GM10266 (cell line): Measurements from ENCODE around the gene PARP11.

Experiments
- DNase-seq: peaks from one replicate; pipeline ENCODE4 v3.0.0; 2012; ENCODE audit errors: extremely low spot score
- TF ChIP-seq, protein P1 (sequence below): IDR thresholded peaks from 2 replicates; pipeline ENCODE4 v1.5.1; 2012; ENCODE audit warnings: mild to moderate bottlenecking, low read depth; ENCODE audit not compliant: control insufficient read depth, insufficient read depth; ENCODE audit errors: missing control alignments

Gene PARP11

DNA sequence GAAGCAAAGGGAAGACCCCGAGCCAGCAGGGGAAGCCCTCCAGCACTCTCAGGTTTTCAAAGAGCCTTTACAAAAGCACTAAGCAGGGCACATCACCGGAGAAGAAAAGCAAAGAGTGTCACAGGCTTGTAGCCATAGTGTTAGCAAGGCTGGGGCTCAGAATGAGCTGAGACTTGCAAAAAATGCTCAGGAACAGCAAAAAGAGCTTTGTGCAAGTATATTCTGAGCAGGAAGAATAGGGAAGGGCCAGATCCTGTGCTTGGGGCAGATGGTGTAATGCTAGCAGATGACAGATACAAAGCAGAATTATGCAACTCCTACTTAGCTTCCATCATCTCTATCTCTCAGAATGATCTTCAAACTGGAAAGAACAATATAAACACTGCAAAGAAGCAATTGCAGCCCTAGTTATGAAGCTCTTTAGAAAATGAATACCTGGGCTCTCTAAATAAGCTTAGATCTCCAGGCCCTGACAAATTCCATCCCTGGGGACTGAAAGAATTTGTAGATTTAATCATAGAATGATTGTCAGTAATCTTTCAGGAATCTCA lies 23.7 kb upstream of the PARP11 start:
- DNase-seq, result no peak
- TF ChIP-seq, protein P1, sequence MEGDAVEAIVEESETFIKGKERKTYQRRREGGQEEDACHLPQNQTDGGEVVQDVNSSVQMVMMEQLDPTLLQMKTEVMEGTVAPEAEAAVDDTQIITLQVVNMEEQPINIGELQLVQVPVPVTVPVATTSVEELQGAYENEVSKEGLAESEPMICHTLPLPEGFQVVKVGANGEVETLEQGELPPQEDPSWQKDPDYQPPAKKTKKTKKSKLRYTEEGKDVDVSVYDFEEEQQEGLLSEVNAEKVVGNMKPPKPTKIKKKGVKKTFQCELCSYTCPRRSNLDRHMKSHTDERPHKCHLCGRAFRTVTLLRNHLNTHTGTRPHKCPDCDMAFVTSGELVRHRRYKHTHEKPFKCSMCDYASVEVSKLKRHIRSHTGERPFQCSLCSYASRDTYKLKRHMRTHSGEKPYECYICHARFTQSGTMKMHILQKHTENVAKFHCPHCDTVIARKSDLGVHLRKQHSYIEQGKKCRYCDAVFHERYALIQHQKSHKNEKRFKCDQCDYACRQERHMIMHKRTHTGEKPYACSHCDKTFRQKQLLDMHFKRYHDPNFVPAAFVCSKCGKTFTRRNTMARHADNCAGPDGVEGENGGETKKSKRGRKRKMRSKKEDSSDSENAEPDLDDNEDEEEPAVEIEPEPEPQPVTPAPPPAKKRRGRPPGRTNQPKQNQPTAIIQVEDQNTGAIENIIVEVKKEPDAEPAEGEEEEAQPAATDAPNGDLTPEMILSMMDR, result no peak

DNA sequence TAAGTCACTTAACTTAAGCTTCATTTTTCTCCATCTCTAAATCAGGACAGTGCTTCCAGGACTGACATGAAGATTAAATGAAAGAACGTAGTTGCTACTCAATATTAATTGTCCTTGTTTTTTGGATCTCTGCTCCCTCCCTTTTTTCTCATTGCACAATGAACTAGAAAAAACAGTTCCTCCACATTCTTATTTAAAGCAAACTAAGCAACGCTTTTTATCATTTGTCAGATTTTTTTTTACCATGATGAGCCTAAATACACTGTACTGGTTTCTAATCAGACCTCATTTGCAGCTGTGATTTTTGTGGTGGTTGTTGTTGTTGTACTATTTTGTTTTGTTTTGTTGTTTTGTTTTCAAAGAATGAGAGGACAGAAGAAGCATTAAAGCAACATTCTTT lies 23.2 kb upstream of the PARP11 start:
- TF ChIP-seq, protein P1, result no peak
- no peak for DNase-seq

DNA sequence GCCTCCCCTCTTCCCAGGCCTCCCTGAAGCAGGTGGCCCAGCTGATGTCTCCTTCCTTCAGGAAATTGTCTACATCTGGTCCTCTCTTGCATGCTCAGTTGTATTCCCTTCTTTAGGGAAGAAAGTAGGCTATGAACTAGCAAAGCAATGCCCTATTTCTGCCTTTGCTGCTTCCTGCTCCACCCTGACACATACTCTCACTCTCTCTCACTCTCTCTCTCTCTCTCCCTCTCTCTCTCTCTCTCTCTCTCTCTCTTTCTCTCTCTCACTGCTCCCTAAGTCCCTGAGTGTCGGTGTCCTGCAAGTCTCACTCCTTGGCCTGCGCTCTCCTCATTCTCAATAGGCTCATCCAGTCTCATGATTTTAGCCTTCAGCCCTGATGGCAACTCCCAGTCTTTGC lies 19.4 kb upstream of the PARP11 start:
- TF ChIP-seq, protein P1, result no peak
- no peak for DNase-seq

DNA sequence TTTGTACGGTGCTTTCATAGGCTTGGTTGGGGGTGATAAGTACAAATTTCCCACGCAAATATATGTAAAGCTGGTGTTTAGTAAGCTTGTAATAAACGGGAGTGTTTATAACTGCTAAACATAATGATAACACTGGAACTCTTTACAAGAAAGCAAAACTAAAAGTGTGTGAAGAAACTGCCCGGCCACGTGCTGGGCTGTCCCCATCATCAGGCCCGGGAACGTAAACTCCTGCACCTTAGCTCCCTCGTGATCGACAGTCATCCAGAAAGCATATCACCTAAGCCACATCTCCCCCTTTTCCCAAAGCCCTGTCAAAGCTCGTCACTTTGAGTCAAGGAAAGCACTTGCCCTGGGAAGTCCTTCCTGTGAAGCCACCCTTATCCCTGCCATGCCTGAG lies 18.0 kb upstream of the PARP11 start:
- no peak for DNase-seq
- TF ChIP-seq, protein P1, result no peak

DNA sequence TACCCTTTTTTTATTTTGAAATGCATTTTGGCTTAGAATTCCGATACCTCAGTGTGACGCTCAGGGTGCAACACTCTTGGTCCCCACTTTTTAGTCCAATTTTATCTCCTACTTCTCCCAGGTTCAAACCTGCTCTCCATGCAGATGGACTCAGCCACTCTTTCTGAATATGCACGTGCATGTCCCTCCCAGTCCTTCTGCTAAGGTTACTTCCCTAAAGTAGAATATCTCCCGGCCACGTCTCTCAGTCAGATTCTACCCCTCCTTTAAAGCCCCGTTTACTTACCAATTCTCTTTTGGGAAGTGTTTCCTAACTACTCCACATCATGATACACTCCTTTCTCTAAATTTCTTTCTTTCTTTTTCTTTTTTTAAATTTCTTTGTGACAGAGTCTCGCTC lies 15.5 kb upstream of the PARP11 start:
- TF ChIP-seq, protein P1, result no peak
- DNase-seq, result no peak

DNA sequence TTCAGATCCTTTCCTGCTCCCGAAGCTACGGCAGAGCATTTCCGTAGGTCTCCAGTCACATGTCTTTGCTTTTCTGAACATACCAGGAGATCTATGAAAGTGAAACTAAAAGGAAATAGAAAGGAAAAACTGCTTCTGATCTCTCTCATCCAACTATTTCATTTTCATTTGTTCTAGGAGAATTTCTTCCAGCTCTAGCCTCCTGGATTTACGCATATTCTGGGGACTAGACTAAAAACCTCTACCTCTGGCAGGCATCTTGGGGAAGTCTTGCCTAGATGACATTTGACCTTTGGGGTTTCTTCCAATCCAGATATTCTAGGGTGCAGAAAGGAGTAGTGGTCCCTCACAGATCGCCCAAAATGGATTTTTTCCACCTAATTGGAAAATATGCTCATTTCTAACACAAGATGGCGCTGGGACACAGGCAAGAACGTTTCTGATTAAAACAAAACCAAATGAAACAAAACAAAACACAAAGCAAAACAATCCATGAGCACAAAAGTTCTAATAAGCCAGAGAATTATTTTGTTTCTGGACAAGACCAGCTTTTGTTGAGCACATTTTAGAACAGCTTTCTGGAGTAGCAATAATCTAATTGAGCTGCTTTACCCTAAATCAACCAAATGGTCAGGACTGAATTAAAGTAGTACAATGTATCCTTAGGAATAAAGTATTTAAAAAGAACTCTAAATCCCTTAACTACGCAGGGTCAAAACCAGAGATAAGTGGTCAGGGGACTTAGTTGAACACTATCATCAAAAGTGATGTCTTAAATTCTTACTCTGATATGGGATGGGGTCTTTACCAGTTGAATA lies 12.3 kb upstream of the PARP11 start:
- TF ChIP-seq, protein P1, result peak; percentile 75
- peak; percentile 26 for DNase-seq

DNA sequence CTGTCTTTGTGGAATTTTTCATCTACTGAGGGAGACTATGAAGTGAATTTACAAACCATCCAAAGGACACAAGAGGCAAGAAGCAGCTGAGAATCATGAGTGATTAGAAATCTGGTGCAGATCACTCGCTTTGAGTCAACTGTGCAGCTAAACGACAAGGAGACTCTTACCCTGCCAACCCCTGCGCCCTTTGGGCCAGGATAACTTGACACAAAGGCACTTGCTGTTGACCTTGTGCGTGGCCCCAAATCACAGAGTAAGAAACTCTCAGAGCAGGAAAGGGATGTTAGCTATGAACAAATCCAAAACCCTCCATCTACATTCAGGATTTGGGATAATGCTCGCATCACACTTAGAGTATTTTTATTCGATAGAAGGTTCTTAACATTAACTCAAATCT lies 11.5 kb upstream of the PARP11 start:
- TF ChIP-seq, protein P1, result no peak
- DNase-seq, result no peak
